ENCODE results near the gene PPP2R2C. TPM values are rescaled to one million over a fixed set of nuclear protein-coding genes. Genes with fewer than 3 reads are reported as not detected.

PPP2R2C gene
- total and polyA plus RNA-seq, 10 of the 15 experiments (the other 5 are each of a cell fraction or from before 2014, with no cell fraction given), result 0.13 to 0.15 TPM; not detected in 8

GRCh38 chr4:6469144-6469543 is 3.3 kb downstream of the PPP2R2C start:
- POLR2A ChIA-PET, result no interaction called here
- Histone ChIP-seq H3K4me3 (no peak overlapping the region), H3K4me2 (ENCODE audit: control insufficient read depth, insufficient read depth) (no peak overlapping the region), H2AFZ (ENCODE audit: control insufficient read depth, low read depth, low read length) (no peak overlapping the region), H3K36me3 (ENCODE audit: control insufficient read depth in 2 of 2, insufficient read depth in 2 of 2, low read length in 1 of 2) (no peaks in the 10 kb centered on the region), H3K4me1 (ENCODE audit: control insufficient read depth, insufficient read depth, low read length) (no peaks in the 10 kb centered on the region), H3K27me3 (replicated peaks in 1 of 2; ENCODE audit: control insufficient read depth in 2 of 2, insufficient read depth in 2 of 2, low read length in 1 of 2) (peaks cover 0 to 4% of the 10 kb centered on the region in 2 experiments; a peak in 2 of 4 replicates), H3K79me2 (ENCODE audit: control insufficient read depth, insufficient read depth, low read length) (no peaks in the 10 kb centered on the region), H3K9me3 (replicated peaks; ENCODE audit: control insufficient read depth, insufficient read depth, low read length) (no peaks in the 10 kb centered on the region), H3K27ac (ENCODE audit: control insufficient read depth, insufficient read depth) (no peak overlapping the region), H3K9ac (ENCODE audit: control insufficient read depth, insufficient read depth, low read length) (no peak overlapping the region), H4K20me1 (ENCODE audit: control insufficient read depth, insufficient read depth) (no peaks in the 10 kb centered on the region)
- in situ Hi-C loops (cut with MboI), result no loop called here
- CTCF ChIA-PET, result no interaction called here
- TF ChIP-seq PML (IDR thresholded peaks at IDR 0.05; ENCODE audit: low read length) (no peak), CREB1 (IDR thresholded peaks at IDR 0.05; ENCODE audit: low read depth) (no peak), CHD2 (IDR thresholded peaks at IDR 0.05; ENCODE audit: borderline replicate concordance, low read depth, low read length) (no peak), CBX3 (IDR thresholded peaks at IDR 0.05; ENCODE audit: borderline replicate concordance, low read depth) (no peak)
- ATAC-seq, result no peak
- RAD21 ChIA-PET (ENCODE audit: unreplicated experiment), result no interaction called here
- SMC1A ChIA-PET (ENCODE audit: uncharacterized antibody, unreplicated experiment), result no interaction called here
- 13% methylated on average over 3 of the region's 3 CpGs for WGBS (ENCODE audit: insufficient coverage, insufficient replicate concordance, low lambda C conversion rate, missing lambda C conversion rate)
- intact Hi-C loops (cut with micrococcal nuclease; ENCODE audit: unreplicated experiment), result no loop called here
- FAIRE-seq, result no peak
- no TSS peak for BruUV-seq (replicated peaks)
- no peak for DNase-seq (ENCODE audit: low read depth, low spot score)

GRCh38 chr4:6468376-6468775 is 4.0 kb downstream of the PPP2R2C start:
- Histone ChIP-seq H3K27me3 (replicated peaks in 1 of 2; ENCODE audit: control insufficient read depth in 2 of 2, insufficient read depth in 2 of 2, low read length in 1 of 2) (peaks cover 0 to 4% of the 10 kb centered on the region in 2 experiments; a peak in 2 of 4 replicates), H3K36me3 (ENCODE audit: control insufficient read depth in 2 of 2, insufficient read depth in 2 of 2, low read length in 1 of 2) (no peaks in the 10 kb centered on the region), H3K4me2 (ENCODE audit: control insufficient read depth, insufficient read depth) (no peak overlapping the region), H3K27ac (ENCODE audit: control insufficient read depth, insufficient read depth) (no peak overlapping the region), H3K79me2 (ENCODE audit: control insufficient read depth, insufficient read depth, low read length) (no peaks in the 10 kb centered on the region), H2AFZ (ENCODE audit: control insufficient read depth, low read depth, low read length) (no peak overlapping the region), H3K9me3 (replicated peaks; ENCODE audit: control insufficient read depth, insufficient read depth, low read length) (no peaks in the 10 kb centered on the region), H3K9ac (ENCODE audit: control insufficient read depth, insufficient read depth, low read length) (no peak overlapping the region), H3K4me3 (no peak overlapping the region), H4K20me1 (ENCODE audit: control insufficient read depth, insufficient read depth) (no peaks in the 10 kb centered on the region), H3K4me1 (ENCODE audit: control insufficient read depth, insufficient read depth, low read length) (no peaks in the 10 kb centered on the region)
- FAIRE-seq (no peak), DNase-seq (ENCODE audit: low read depth, low spot score) (no peak), ATAC-seq (no peak)
- in situ Hi-C loops (cut with MboI) (no loop called here), intact Hi-C loops (cut with micrococcal nuclease; ENCODE audit: unreplicated experiment) (no loop called here)
- BruUV-seq (replicated peaks), result no TSS peak
- WGBS (ENCODE audit: insufficient coverage, insufficient replicate concordance, low lambda C conversion rate, missing lambda C conversion rate), result 0% methylated on average over 1 of the region's 1 CpG
- RAD21 ChIA-PET (ENCODE audit: unreplicated experiment), result no interaction called here
- CTCF ChIA-PET, result interaction anchor here (0.6 kb wide), 1 partner anchor 50 kb away, joined by 4 read pairs; no protein-coding TSS in a partner anchor
- POLR2A ChIA-PET, result no interaction called here
- SMC1A ChIA-PET (ENCODE audit: uncharacterized antibody, unreplicated experiment), result no interaction called here
- no peak for TF ChIP-seq NBN (IDR thresholded peaks at IDR 0.05)
- no peak for TF ChIP-seq CUX1 (IDR thresholded peaks at IDR 0.05; ENCODE audit: insufficient replicate concordance, low read depth, low read length)
- TF ChIP-seq PRDM15 (CRISPR knock-in tag; IDR thresholded peaks at IDR 0.05), result no peak
- TF ChIP-seq HCFC1 (IDR thresholded peaks at IDR 0.05; ENCODE audit: low read length), result no peak
- TF ChIP-seq CBX3 (IDR thresholded peaks at IDR 0.05; ENCODE audit: borderline replicate concordance, low read depth), result no peak
- no peak for TF ChIP-seq BHLHE40 (IDR thresholded peaks at IDR 0.05; ENCODE audit: borderline replicate concordance in 1 of 2, low read depth in 2 of 2, low read length in 1 of 2)
- TF ChIP-seq BMI1 (IDR thresholded peaks at IDR 0.05; ENCODE audit: borderline replicate concordance), result no peak

Data from GM12878 (cell line).